Left ventricle myocardium inferior (tissue), 1 donor: Measurements from ENCODE around the gene PTH2. TPM values are rescaled to one million over a fixed set of nuclear protein-coding genes. Genes with fewer than 3 reads are reported as not detected.
A peak's percentile ranks its signal among the peaks of the same experiment; 100 is the strongest.

Source experiments
- DNase-seq: peaks from one replicate; pipeline ENCODE4 v3.0.0-alpha.2; 2020
- H3K27ac ChIP-seq: fragments of 200-600 bp; replicated peaks from 2 replicates; pipeline ENCODE4 v1.8.0; 2021
- H3K27me3 ChIP-seq: fragments of 200-600 bp; 2 replicates; pipeline ENCODE4 v1.8.0; 2021; ENCODE audit warnings: low read depth
- H3K36me3 ChIP-seq: fragments of 200-600 bp; 2 replicates; pipeline ENCODE4 v1.8.0; 2021
- H3K4me1 ChIP-seq: fragments of 200-600 bp; 2 replicates; pipeline ENCODE4 v1.8.0; 2021
- H3K4me3 ChIP-seq: fragments of 200-600 bp; 2 replicates; pipeline ENCODE4 v1.8.0; 2021; ENCODE audit warnings: mild to moderate bottlenecking, moderate library complexity
- H3K9me3 ChIP-seq: fragments of 200-600 bp; replicated peaks from 2 replicates; pipeline ENCODE4 v1.8.0; 2021
- CTCF ChIP-seq: fragments of 200-600 bp; IDR thresholded peaks from 2 replicates; pipeline ENCODE4 v1.8.0; 2021; ENCODE audit warnings: antibody characterized with exemption, mild to moderate bottlenecking, borderline replicate concordance
- intact Hi-C: fragments of 100-400 bp; cut with micrococcal nuclease; formaldehyde crosslinking; loops from one replicate; pipeline ENCODE4 v1.11.0; 2022
- total RNA-seq: library from RNA; stranded (reverse); fragmentation: NEBNext Ultra II Directional; extraction: Animal tissue kit (Norgen Biotek cat#: 25700); gene quantifications from one replicate; pipeline ENCODE4 v1.2.1, GENCODE V29; 2021
- donor health status: DM: no; HTN: yes; CAD: no; lungs with severe emphysema.

Gene PTH2
- total RNA-seq, 1 donor from 2014 or later, result not detected

GRCh38 chr19:49391581-49392399 is 31.5 kb downstream of the PTH2 start:
- peak; percentile 87 for TF ChIP-seq CTCF
- H3K27ac ChIP-seq, result no peak overlapping the region
- peaks cover 86% of the 10 kb centered on the region for H3K27me3 ChIP-seq
- H3K36me3 ChIP-seq, result no peaks in the 10 kb centered on the region
- no peaks in the 10 kb centered on the region for H3K9me3 ChIP-seq
- DNase-seq, result peak; percentile 77
- no peak overlapping the region for H3K4me3 ChIP-seq
- intact Hi-C loops, result loop anchor here (10.0 kb wide), 1 partner anchor 53 kb away; the partner anchor contains the start of gene SLC17A7
- no peaks in the 10 kb centered on the region for H3K4me1 ChIP-seq

DNA sequence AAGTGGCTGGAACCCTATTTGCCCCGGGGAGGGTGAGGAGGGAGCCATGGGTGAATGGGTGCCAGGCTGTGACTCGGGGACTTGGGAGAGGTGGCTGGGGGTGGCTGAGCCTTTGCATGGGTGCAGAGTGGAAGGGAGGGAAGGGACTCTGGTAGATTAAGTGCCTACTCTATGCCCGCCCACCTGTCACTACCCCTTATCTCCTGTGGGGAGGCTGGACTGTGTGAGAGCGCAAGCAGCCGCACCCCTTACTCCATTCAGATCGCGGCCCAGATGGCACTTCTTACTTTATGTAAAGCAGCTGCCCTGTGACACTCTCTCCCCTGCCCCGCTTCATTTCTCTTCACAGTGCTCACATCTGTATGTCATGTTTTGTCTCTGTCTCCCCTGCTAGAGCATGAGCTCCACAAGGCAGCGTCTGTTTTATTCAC is 32.3 kb downstream of the PTH2 start:
- Histone ChIP-seq H3K27me3 (peaks cover 79% of the 10 kb centered on the region), H3K4me3 (no peak overlapping the region), H3K36me3 (no peaks in the 10 kb centered on the region), H3K4me1 (no peaks in the 10 kb centered on the region), H3K27ac (no peak overlapping the region), H3K9me3 (no peaks in the 10 kb centered on the region)
- TF ChIP-seq CTCF, result no peak
- intact Hi-C loops, result loop anchor here (10.0 kb wide), 1 partner anchor 54 kb away; the partner anchor contains the start of gene SLC17A7
- DNase-seq, result no peak

DNA sequence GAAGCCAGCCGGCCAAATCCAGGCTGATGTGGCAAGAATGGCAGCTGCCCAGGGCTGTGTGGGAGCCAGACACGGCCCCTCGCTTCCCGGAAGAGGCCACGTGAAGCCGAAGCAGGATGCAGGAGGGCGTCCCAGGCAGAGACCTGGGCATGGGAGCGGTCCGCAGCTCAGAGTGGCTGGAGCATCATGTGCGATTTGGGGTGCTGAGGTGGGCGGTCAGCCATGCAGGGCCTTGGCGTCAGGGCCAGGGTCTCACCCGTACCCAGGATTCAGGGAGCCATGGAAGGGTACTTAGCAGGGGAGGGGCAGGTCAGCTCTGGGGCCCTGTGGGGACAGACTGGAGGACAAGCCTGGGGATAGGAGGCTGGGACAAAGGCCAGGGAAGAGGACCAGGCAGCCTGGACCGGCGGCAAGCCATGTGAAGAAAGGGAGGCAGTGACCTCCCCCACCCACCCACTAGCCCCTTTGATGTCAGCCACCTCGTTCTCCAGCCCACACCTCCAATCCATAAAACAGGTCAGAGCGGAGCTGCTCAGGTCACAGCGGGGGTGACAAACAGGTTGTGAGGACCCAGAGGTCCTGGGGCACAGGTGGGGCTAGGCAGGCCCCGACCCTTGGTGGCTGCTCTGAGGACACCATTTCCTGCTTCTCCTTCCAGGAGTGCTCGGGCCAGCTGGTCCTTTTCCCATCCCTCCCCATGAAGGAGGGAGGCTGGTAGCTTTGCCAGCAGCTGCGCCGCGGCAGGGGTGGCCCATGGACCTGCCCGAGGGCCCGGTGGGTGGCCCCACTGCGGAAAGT is 32.9 kb downstream of the PTH2 start:
- no peak for TF ChIP-seq CTCF
- Histone ChIP-seq H3K27ac (no peak overlapping the region), H3K4me3 (no peak overlapping the region), H3K9me3 (no peaks in the 10 kb centered on the region), H3K4me1 (no peaks in the 10 kb centered on the region), H3K27me3 (peaks cover 79% of the 10 kb centered on the region), H3K36me3 (no peaks in the 10 kb centered on the region)
- intact Hi-C loops, result loop anchor here (10.0 kb wide), 1 partner anchor 54 kb away; the partner anchor contains the start of gene SLC17A7
- DNase-seq, result no peak

- Histone ChIP-seq H3K27ac (no peak overlapping the region), H3K4me1 (no peaks in the 10 kb centered on the region), H3K27me3 (peaks cover 79% of the 10 kb centered on the region), H3K36me3 (no peaks in the 10 kb centered on the region), H3K4me3 (no peak overlapping the region), H3K9me3 (no peaks in the 10 kb centered on the region)
- intact Hi-C loops, result no loop called here
- no peak for DNase-seq
- TF ChIP-seq CTCF, result no peak
Observed at GRCh38 chr19:49389406-49389805, 33.8 kb downstream of the PTH2 start.

- H3K9me3 ChIP-seq, result peaks cover 7% of the 10 kb centered on the region
- peak; percentile 72 for DNase-seq
- intact Hi-C loops, result no loop called here
- no peak for TF ChIP-seq CTCF
- H3K27ac ChIP-seq, result no peak within 1 kb of the TSS
- peaks cover 78% of the 10 kb centered on the region for H3K27me3 ChIP-seq
- H3K4me3 ChIP-seq, result peak within 1 kb of the TSS; percentile 40
- no peaks in the 10 kb centered on the region for H3K4me1 ChIP-seq
- no peaks in the 10 kb centered on the region for H3K36me3 ChIP-seq
Observed at GRCh38 chr19:49387936-49388372, 35.3 kb downstream of the PTH2 start, which contains the start of gene KASH5. Gene KASH5 (plus strand): TSS chr19:49388249. CDS start chr19:49390884, 2,635 bp downstream.
